IMR-90 (cell line): ENCODE results near the gene STIL. TPM values are rescaled to one million over a fixed set of nuclear protein-coding genes. Genes with fewer than 3 reads are reported as not detected.

Experiments
- ATAC-seq: fragments of 200-7000 bp; cut with Tn5 transposase; 2 replicates; pipeline ENCODE4 v1.9.1; 2020; ENCODE audit warnings: low read depth, mild to moderate bottlenecking, moderate library complexity
- BruUV-seq: library from RNA; stranded (reverse); fragments of 400-500 nt; replicated peaks from 2 replicates; lab custom pipeline; 2021; lab: Mats Ljungman, UMichigan
- CTCF ChIA-PET: fragments of 300-600 bp; formaldehyde crosslinking; extraction: SDS; loops from one replicate; lab custom pipeline; 2021; ENCODE audit warnings: antibody characterized with exemption; lab: Yijun Ruan, JAX
- POLR2A ChIA-PET: fragments of 300-600 bp; sonication (Branson Sonifier 250); formaldehyde crosslinking; loops from one replicate; lab custom pipeline; 2022; ENCODE audit warnings: antibody characterized with exemption; ENCODE audit not compliant: unreplicated experiment; lab: Charles Lee
- DNase-seq: peaks from one replicate; pipeline ENCODE4 v3.0.0; 2013
- H2AFZ ChIP-seq: replicated peaks from 2 replicates; pipeline ENCODE3; 2013; ENCODE audit warnings: low read length, mild to moderate bottlenecking; ENCODE audit not compliant: poor library complexity
- H2AK5ac ChIP-seq: 2 replicates; pipeline ENCODE4 v1.6.1; 2013; ENCODE audit warnings: low read depth, low read length, inconsistent platforms
- H2AK9ac ChIP-seq: replicated peaks from 2 replicates; pipeline ENCODE3; 2013; ENCODE audit warnings: mild to moderate bottlenecking, low read depth, low read length, moderate library complexity; ENCODE audit not compliant: poor library complexity
- H2BK120ac ChIP-seq: 2 replicates; pipeline ENCODE4 v1.6.1; 2013; ENCODE audit warnings: low read depth, low read length, inconsistent platforms
- H2BK15ac ChIP-seq: 3 replicates; pipeline ENCODE4 v1.6.1; 2013; ENCODE audit warnings: low read depth, low read length, inconsistent platforms
- H2BK20ac ChIP-seq: 2 replicates; pipeline ENCODE4 v1.6.1; 2013; ENCODE audit warnings: low read depth, mild to moderate bottlenecking, inconsistent platforms, low read length, moderate library complexity
- H2BK5ac ChIP-seq: 2 replicates; pipeline ENCODE4 v1.6.1; 2013; ENCODE audit warnings: mild to moderate bottlenecking, low read depth, low read length, inconsistent platforms; ENCODE audit not compliant: poor library complexity, severe bottlenecking
- H3K14ac ChIP-seq: replicated peaks from 2 replicates; pipeline ENCODE4 v1.6.1; 2013; ENCODE audit warnings: low read depth, low read length, inconsistent platforms
- H3K18ac ChIP-seq: 2 replicates; pipeline ENCODE4 v1.6.1; 2013; ENCODE audit warnings: low read depth, low read length, control low read depth
- H3K23ac ChIP-seq: 2 replicates; pipeline ENCODE4 v1.6.1; 2013; ENCODE audit warnings: low read depth, low read length, inconsistent platforms
- H3K27ac ChIP-seq: 2 replicates; pipeline ENCODE4 v1.5.1; 2013; ENCODE audit warnings: mild to moderate bottlenecking, control low read depth, low read length; ENCODE audit not compliant: insufficient read depth
- H3K27me3 ChIP-seq: 2 replicates; pipeline ENCODE4 v1.6.1; 2013; ENCODE audit warnings: low read length; ENCODE audit not compliant: control insufficient read depth, insufficient read depth
- H3K36me3 ChIP-seq: 2 replicates; pipeline ENCODE4 v1.6.1; 2013; ENCODE audit warnings: low read length, mixed read lengths; ENCODE audit not compliant: control insufficient read depth, insufficient read depth
- H3K4ac ChIP-seq: 2 replicates; pipeline ENCODE4 v1.6.1; 2013; ENCODE audit warnings: low read depth, low read length, inconsistent platforms
- H3K4me1 ChIP-seq: 2 replicates; pipeline ENCODE4 v1.6.1; 2013; ENCODE audit warnings: low read length, mixed read lengths; ENCODE audit not compliant: control insufficient read depth, insufficient read depth
- H3K4me2 ChIP-seq: 2 replicates; pipeline ENCODE4 v1.6.1; 2013; ENCODE audit warnings: low read depth, mild to moderate bottlenecking, control low read depth, low read length, moderate library complexity
- H3K4me3 ChIP-seq: 2 replicates; pipeline ENCODE4 v1.5.1; 2013; ENCODE audit warnings: low read depth, mild to moderate bottlenecking, control low read depth, low read length, moderate library complexity; ENCODE audit not compliant: insufficient read depth
- H3K56ac ChIP-seq: 2 replicates; pipeline ENCODE4 v1.6.1; 2013; ENCODE audit warnings: low read length, inconsistent platforms; ENCODE audit not compliant: insufficient read depth; ENCODE audit errors: extremely low read depth
- H3K79me1 ChIP-seq, 2 experiments: 2 replicates each; pipeline ENCODE4 v1.6.1; 2013; ENCODE audit warnings: low read length in 2 of 2, inconsistent platforms in 1 of 2, low read depth in 1 of 2
- H3K9ac ChIP-seq: 2 replicates; pipeline ENCODE4 v1.6.1; 2013; ENCODE audit warnings: low read depth, low read length, control low read depth
- H3K9me1 ChIP-seq: 2 replicates; pipeline ENCODE4 v1.6.1; 2013; ENCODE audit warnings: low read length, inconsistent platforms; ENCODE audit not compliant: insufficient read depth
- H3K9me3 ChIP-seq: 2 replicates; pipeline ENCODE4 v1.6.1; 2013; ENCODE audit warnings: low read length; ENCODE audit not compliant: control insufficient read depth, insufficient read depth
- H4K20me1 ChIP-seq: 2 replicates; pipeline ENCODE4 v1.6.1; 2013; ENCODE audit warnings: low read length, inconsistent platforms; ENCODE audit not compliant: insufficient read depth
- H4K5ac ChIP-seq: 2 replicates; pipeline ENCODE4 v1.6.1; 2013; ENCODE audit warnings: mild to moderate bottlenecking, low read depth, low read length, control low read depth
- H4K8ac ChIP-seq, 2 experiments: 2 replicates each; pipeline ENCODE4 v1.6.1; 2013; ENCODE audit warnings: low read depth in 2 of 2, low read length in 2 of 2, control low read depth in 1 of 2, inconsistent platforms in 1 of 2
- H4K91ac ChIP-seq: 2 replicates; pipeline ENCODE4 v1.6.1; 2013; ENCODE audit warnings: low read depth, low read length, inconsistent platforms; ENCODE audit not compliant: insufficient read depth
- BHLHE40 ChIP-seq: fragments of 150-350 bp; IDR thresholded peaks from 2 replicates; pipeline ENCODE4 v1.6.1; 2016; ENCODE audit warnings: mild to moderate bottlenecking, low read depth, low read length
- CEBPB ChIP-seq: IDR thresholded peaks from 2 replicates; pipeline ENCODE4 v1.6.1; 2012; ENCODE audit warnings: low read depth, low read length, improper control_type of control experiment
- CHD1 ChIP-seq: IDR thresholded peaks from 2 replicates; pipeline ENCODE4 v1.6.1; 2012; ENCODE audit warnings: low read depth, low read length, improper control_type of control experiment
- CTCF ChIP-seq: conservative IDR thresholded peaks from 2 replicates; pipeline ENCODE4 v1.5.1; 2012; ENCODE audit warnings: mild to moderate bottlenecking, low read depth, low read length, improper control_type of control experiment
- ELK1 ChIP-seq: fragments of 150-350 bp; IDR thresholded peaks from 2 replicates; pipeline ENCODE4 v1.6.1; 2016; ENCODE audit warnings: low read depth, mild to moderate bottlenecking, low read length, moderate library complexity, borderline replicate concordance
- FOS ChIP-seq: fragments of 150-350 bp; IDR thresholded peaks from 2 replicates; pipeline ENCODE4 v1.6.1; 2016; ENCODE audit warnings: low read depth, low read length
- MAFK ChIP-seq: IDR thresholded peaks from 2 replicates; pipeline ENCODE4 v1.6.1; 2012; ENCODE audit warnings: low read depth, low read length, improper control_type of control experiment
- MAZ ChIP-seq: IDR thresholded peaks from 2 replicates; pipeline ENCODE4 v1.6.1; 2012; ENCODE audit warnings: low read depth, mild to moderate bottlenecking, low read length, improper control_type of control experiment, moderate library complexity, borderline replicate concordance
- MXI1 ChIP-seq: IDR thresholded peaks from 2 replicates; pipeline ENCODE4 v1.6.1; 2012; ENCODE audit warnings: low read depth, mild to moderate bottlenecking, low read length, moderate library complexity, borderline replicate concordance
- NFE2L2 ChIP-seq: fragments of 150-350 bp; IDR thresholded peaks from 2 replicates; pipeline ENCODE4 v1.6.1; 2016; ENCODE audit warnings: low read depth, mild to moderate bottlenecking, low read length
- POLR2A ChIP-seq: IDR thresholded peaks from 2 replicates; pipeline ENCODE4 v1.6.1; 2012; ENCODE audit warnings: mild to moderate bottlenecking, low read depth, low read length
- RAD21 ChIP-seq: IDR thresholded peaks from 2 replicates; pipeline ENCODE4 v1.6.1; 2012; ENCODE audit warnings: low read length, improper control_type of control experiment
- RCOR1 ChIP-seq: IDR thresholded peaks from 2 replicates; pipeline ENCODE4 v1.6.1; 2012; ENCODE audit warnings: mild to moderate bottlenecking, low read length, improper control_type of control experiment; ENCODE audit not compliant: insufficient replicate concordance
- RFX5 ChIP-seq: IDR thresholded peaks from 2 replicates; pipeline ENCODE4 v1.8.0; 2012; ENCODE audit warnings: low read depth, mild to moderate bottlenecking, low read length, moderate library complexity
- SMC3 ChIP-seq: fragments of 150-350 bp; IDR thresholded peaks from 2 replicates; pipeline ENCODE4 v1.6.1; 2016; ENCODE audit warnings: low read depth, mild to moderate bottlenecking, antibody characterized with exemption, low read length, moderate library complexity
- USF2 ChIP-seq: fragments of 150-350 bp; IDR thresholded peaks from 2 replicates; pipeline ENCODE4 v1.6.1; 2017; ENCODE audit warnings: mild to moderate bottlenecking, antibody characterized with exemption, low read length, low read depth
- WGBS, 2 experiments: methylation state at CpG; one replicate each; pipeline versions ENCODE4 v1.1.5 to v1.1.7; 2013; ENCODE audit warnings: missing lambda C conversion rate in 2 of 2; ENCODE audit not compliant: insufficient read length in 1 of 2; ENCODE audit errors: extremely low coverage in 2 of 2; 5-methylcytosine and 5-hydroxymethylcytosine counted together
- dilution Hi-C: fragments of 300-500 bp; cut with HindIII; formaldehyde crosslinking; loops from one replicate; pipeline ENCODE4 v1.14.3; 2018; ENCODE audit warnings: low sequenced_read_pairs; ENCODE audit not compliant: unreplicated experiment
- in situ Hi-C: fragments of 300-500 bp; cut with MboI; formaldehyde crosslinking; loops from 3 replicates; pipeline ENCODE4 v1.14.3; 2019; ENCODE audit warnings: low sequenced_read_pairs, inconsistent platforms, mixed read lengths
- intact Hi-C: fragments of 100-400 bp; cut with micrococcal nuclease; formaldehyde crosslinking; loops from 2 replicates; pipeline ENCODE4 v1.10.0; 2022
- polyA plus RNA-seq, 3 experiments: library from polyadenylated mRNA; depleted of rRNA; stranded (reverse); fragments of >200 nt; gene quantifications; 2 replicates each; pipeline ENCODE4 v1.2.3, GENCODE V29; 2012; ENCODE audit warnings: low replicate concordance in 1 of 3
- total RNA-seq: library from RNA; depleted of rRNA; stranded (reverse); fragments of >200 nt; gene quantifications from 2 replicates; pipeline ENCODE4 v1.2.3, GENCODE V29; 2012

Gene STIL
- total and polyA plus RNA-seq, 2 of the 4 experiments (the other 2 are of a cell fraction) = 6.8 to 17.2 TPM

GRCh38 chr1:47211796-47212269 is 102.1 kb downstream of the STIL start:
- Histone ChIP-seq H2AK5ac (no peak overlapping the region), H3K4me1 (no peaks in the 10 kb centered on the region), H2BK120ac (no peak overlapping the region), H4K5ac (no peak overlapping the region), H2BK5ac (no peak overlapping the region), H3K23ac (no peak overlapping the region), H3K36me3 (no peaks in the 10 kb centered on the region), H3K79me1 (no peaks in the 10 kb centered on the region), H2AK9ac (no peak overlapping the region), H4K8ac (no peak overlapping the region), H3K4ac (no peak overlapping the region), H3K18ac (no peak overlapping the region), H3K9ac (no peak overlapping the region), H3K4me3 (no peak overlapping the region), H2BK20ac (no peak overlapping the region), H4K91ac (no peak overlapping the region), H3K9me3 (no peaks in the 10 kb centered on the region), H3K14ac (no peak overlapping the region), H3K27me3 (peaks cover 19% of the 10 kb centered on the region), H3K27ac (no peak overlapping the region), H2BK15ac (no peak overlapping the region), H4K20me1 (no peaks in the 10 kb centered on the region), H2AFZ (no peak overlapping the region), H3K56ac (no peak overlapping the region), H3K4me2 (no peak overlapping the region), H3K9me1 (no peaks in the 10 kb centered on the region)
- POLR2A ChIA-PET = no interaction called here
- no peak for DNase-seq
- CTCF ChIA-PET = no interaction called here
- BruUV-seq = no TSS peak
- no peak for TF ChIP-seq CEBPB
- TF ChIP-seq USF2 = no peak
- TF ChIP-seq POLR2A = no peak
- TF ChIP-seq RAD21 = no peak
- no peak for TF ChIP-seq MAFK
- no peak for TF ChIP-seq RCOR1
- no peak for TF ChIP-seq MXI1
- TF ChIP-seq MAZ = no peak
- no peak for TF ChIP-seq FOS
- no peak for TF ChIP-seq CTCF
- TF ChIP-seq RFX5 = no peak
- TF ChIP-seq NFE2L2 = no peak
- no peak for TF ChIP-seq ELK1
- no peak for TF ChIP-seq BHLHE40
- no peak for TF ChIP-seq SMC3
- TF ChIP-seq CHD1 = no peak
- in situ Hi-C loops = no loop called here
- WGBS, 2 experiments = no CpG with 5 or more reads among the region's 9 CpGs
- dilution Hi-C loops = no loop called here
- intact Hi-C loops = no loop called here
- no peak for ATAC-seq
